HepG2 (cell line): ENCODE results near the gene RBP4. TPM values are rescaled to one million over a fixed set of nuclear protein-coding genes. Genes with fewer than 3 reads are reported as not detected.
A peak's percentile ranks its signal among the peaks of the same experiment; 100 is the strongest.

Source experiments
- ATAC-seq: fragments of 200-7000 bp; cut with Tn5 transposase; 3 replicates; pipeline ENCODE4 v1.9.1; 2020; ENCODE audit warnings: mild to moderate bottlenecking, moderate library complexity
- BruUV-seq: library from RNA; stranded (reverse); fragments of 400-500 nt; replicated peaks from 2 replicates; lab custom pipeline; 2021; lab: Mats Ljungman, UMichigan
- CTCF ChIA-PET: fragments of 300-600 bp; formaldehyde crosslinking; extraction: SDS; loops from one replicate; lab custom pipeline; 2021; ENCODE audit warnings: low total read pairs, inconsistent platforms, low intra/inter-chr PET ratio; lab: Yijun Ruan, JAX
- POLR2A ChIA-PET: fragments of 350-600 bp; sonication (Branson Sonifier 250); formaldehyde crosslinking; loops from one replicate; lab custom pipeline; 2020; ENCODE audit warnings: antibody characterized with exemption, inconsistent platforms; lab: Yijun Ruan, JAX
- DNase-seq: peaks from one replicate; pipeline ENCODE4 v3.0.0-alpha.2; 2015; ENCODE audit warnings: low spot score
- FAIRE-seq: peaks from 3 replicates; lab custom pipeline; 2011; peaks lifted over from hg19 to GRCh38; lab: Jason Lieb, UNC
- H2AFZ ChIP-seq: one replicate; pipeline ENCODE4 v1.6.1; 2011; ENCODE audit warnings: low read length, inconsistent platforms
- H3K27ac ChIP-seq: fragments of 300-600 bp; 3 replicates; pipeline ENCODE4 v1.8.0; 2011; ENCODE audit warnings: mixed run types, mild to moderate bottlenecking, mixed read lengths, low read length, inconsistent platforms; ENCODE audit not compliant: insufficient read depth; ENCODE audit errors: extremely low read length
- H3K27me3 ChIP-seq, 2 experiments: fragments of 200-600 bp in 1 of 2; 2 replicates in 1 of 2; 3 replicates in 1 of 2; pipeline versions ENCODE4 v1.6.0 to v1.8.0; 2011; ENCODE audit warnings: low read length in 2 of 2, mild to moderate bottlenecking in 2 of 2, moderate library complexity in 2 of 2, inconsistent platforms in 1 of 2; ENCODE audit not compliant: insufficient read depth in 2 of 2, control insufficient read depth in 1 of 2
- H3K36me3 ChIP-seq, 2 experiments: fragments of 200-600 bp in 1 of 2; replicated peaks in 1 of 2; 2 replicates in 1 of 2; 3 replicates in 1 of 2; pipeline versions ENCODE4 v1.5.1 to v1.8.0; 2011; ENCODE audit warnings: low read length in 2 of 2, inconsistent platforms in 1 of 2; ENCODE audit not compliant: insufficient read depth in 2 of 2, control insufficient read depth in 1 of 2
- H3K4me1 ChIP-seq: 2 replicates; pipeline ENCODE4 v1.5.1; 2012; ENCODE audit warnings: low read length, inconsistent platforms; ENCODE audit not compliant: insufficient read depth
- H3K4me2 ChIP-seq: 2 replicates; pipeline ENCODE4 v1.6.0; 2011; ENCODE audit warnings: low read depth, low read length, inconsistent platforms
- H3K4me3 ChIP-seq, 3 experiments: fragments of 200-600 bp in 1 of 3; sonication (generic), shearing (Covaris generic) in 1 of 3; replicated peaks in 1 of 3; 2 replicates each; pipeline ENCODE4 v1.5.1; 2011 to 2016; ENCODE audit warnings: low read length in 3 of 3, inconsistent platforms in 2 of 3, low read depth in 2 of 3, mild to moderate bottlenecking in 2 of 3, control low read depth in 1 of 3, mixed read lengths in 1 of 3; ENCODE audit not compliant: insufficient read depth in 1 of 3
- H3K79me2 ChIP-seq: one replicate; pipeline ENCODE4 v1.6.1; 2011; ENCODE audit warnings: low read length, inconsistent platforms; ENCODE audit not compliant: insufficient read depth
- H3K9ac ChIP-seq: 2 replicates; pipeline ENCODE4 v1.6.0; 2011; ENCODE audit warnings: mild to moderate bottlenecking, low read depth, low read length, inconsistent platforms; ENCODE audit not compliant: insufficient read depth
- H3K9me3 ChIP-seq: 2 replicates; pipeline ENCODE4 v1.5.1; 2012; ENCODE audit warnings: mild to moderate bottlenecking, low read length
- H4K20me1 ChIP-seq: 2 replicates; pipeline ENCODE4 v1.6.0; 2011; ENCODE audit warnings: inconsistent platforms, mild to moderate bottlenecking, low read length, moderate library complexity; ENCODE audit not compliant: insufficient read depth
- EZH2 ChIP-seq: conservative IDR thresholded peaks from 2 replicates; pipeline ENCODE4 v1.6.1; 2012; ENCODE audit warnings: mild to moderate bottlenecking, low read depth, low read length, moderate library complexity
- HMGA1 ChIP-seq: sonication (generic); formaldehyde crosslinking; conservative IDR thresholded peaks from 2 replicates; pipeline ENCODE4 v1.4.0; 2020; ENCODE audit warnings: missing genetic modification reagents
- JARID2 ChIP-seq: sonication (generic); formaldehyde crosslinking; IDR thresholded peaks from 2 replicates; pipeline ENCODE4 v1.8.1; 2023; ENCODE audit warnings: missing genetic modification reagents, inconsistent platforms; ENCODE audit not compliant: insufficient replicate concordance
- KMT2A ChIP-seq: sonication (generic); formaldehyde crosslinking; IDR thresholded peaks from 2 replicates; pipeline ENCODE4 v1.4.0; 2020; ENCODE audit warnings: missing genetic modification reagents
- MEF2D ChIP-seq: sonication (generic); formaldehyde crosslinking; IDR thresholded peaks from 2 replicates; pipeline ENCODE4 v1.5.1; 2020; ENCODE audit warnings: mild to moderate bottlenecking, missing genetic modification reagents
- NFYC ChIP-seq: IDR thresholded peaks from 2 replicates; pipeline ENCODE4 v1.6.1; 2016; ENCODE audit warnings: missing genetic modification reagents, missing compliant biosample characterization
- U2AF2 ChIP-seq: fragments of 200-400 bp; formaldehyde crosslinking; IDR thresholded peaks from 2 replicates; pipeline ENCODE4 v1.6.1; 2017; ENCODE audit warnings: low read depth, mild to moderate bottlenecking, low read length
- ZFP41 ChIP-seq: sonication (generic); formaldehyde crosslinking; IDR thresholded peaks from 2 replicates; pipeline ENCODE4 v1.4.0; 2020; ENCODE audit warnings: mild to moderate bottlenecking, missing genetic modification reagents, borderline replicate concordance
- ZNF12 ChIP-seq: sonication (generic); formaldehyde crosslinking; IDR thresholded peaks from 2 replicates; pipeline ENCODE4 v1.5.0; 2020; ENCODE audit warnings: missing genetic modification reagents
- ZNF746 ChIP-seq: sonication (generic); formaldehyde crosslinking; IDR thresholded peaks from 2 replicates; pipeline ENCODE4 v1.8.0; 2022; ENCODE audit warnings: mild to moderate bottlenecking, missing genetic modification reagents
- WGBS: methylation state at CpG from one replicate; pipeline ENCODE4 v1.1.6; 2017; ENCODE audit warnings: low lambda C conversion rate; 5-methylcytosine and 5-hydroxymethylcytosine counted together
- in situ Hi-C: cut with HindIII; loops from 2 replicates; pipeline ENCODE4 v1.10.0; 2017; ENCODE audit warnings: low pct_unique_long_range_greater_than_20kb; ENCODE audit not compliant: extremely low pct_ligation_motif_present
- intact Hi-C: fragments of 100-400 bp; cut with micrococcal nuclease; formaldehyde crosslinking; loops from one replicate; pipeline ENCODE4 v1.10.0; 2022; ENCODE audit not compliant: unreplicated experiment
- polyA plus RNA-seq, 8 experiments: library from polyadenylated mRNA; depleted of rRNA in 3 of 8; stranded (reverse) in 7 of 8; unstranded in 1 of 8; fragments of >200 nt; fragmentation: Illumina TruSeq in 4 of 8; extraction: Trizol in 4 of 8; gene quantifications; 2 replicates each; pipeline versions ENCODE4 v1.2.1 to v1.2.3, GENCODE V29; 2011 to 2016; ENCODE audit warnings: low read depth in 4 of 8, missing spikeins in 1 of 8, mixed read lengths in 1 of 8; ENCODE audit not compliant: insufficient read depth in 1 of 8
- total RNA-seq, 5 experiments: library from RNA; depleted of rRNA; stranded (reverse); fragments of >200 nt; fragmentation: Illumina TruSeq; extraction: Trizol; gene quantifications; 2 replicates each; pipeline ENCODE4 v1.2.3, GENCODE V29; 2016; ENCODE audit warnings: low read depth in 1 of 5
- TF ChIP-seq, protein P1 (sequence below): fragments of 450-650 bp; IDR thresholded peaks from 2 replicates; pipeline ENCODE4 v1.6.1; 2016
- TF ChIP-seq, protein P2 (sequence below): sonication (generic); formaldehyde crosslinking; IDR thresholded peaks from 2 replicates; pipeline ENCODE4 v1.4.0; 2020; ENCODE audit warnings: mild to moderate bottlenecking, missing genetic modification reagents, borderline replicate concordance

Gene RBP4
- total and polyA plus RNA-seq, 2 of the 13 experiments (the other 11 are each of a cell fraction or from before 2014, with no cell fraction given): 642 to 931 TPM

DNA sequence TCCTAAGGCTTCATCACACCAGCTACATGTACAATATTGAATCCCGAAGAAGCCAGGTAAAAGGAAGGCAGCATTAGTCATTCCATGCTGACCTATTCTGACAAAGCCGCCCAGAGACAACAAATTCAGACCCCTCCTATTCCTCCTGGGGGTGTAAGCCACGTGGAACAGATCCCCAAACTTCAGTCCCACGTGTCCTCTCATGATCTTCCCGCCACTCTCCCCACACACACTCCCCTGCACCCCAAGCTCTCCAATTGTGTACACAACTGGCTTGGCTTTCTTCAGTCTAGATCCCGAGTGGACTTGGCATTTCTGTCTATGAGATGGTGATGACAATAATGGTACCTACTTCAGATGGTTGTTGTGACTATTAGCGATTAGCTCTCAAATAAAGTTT, 19.9 kb upstream of the RBP4 start:
- no peaks in the 10 kb centered on the region for H3K9me3 ChIP-seq
- no peak overlapping the region for H3K4me3 ChIP-seq
- 25% methylated on average over 7 of the region's 7 CpGs for WGBS
- no peak overlapping the region for H2AFZ ChIP-seq
- ChIA-PET POLR2A (no interaction called here), CTCF (no interaction called here)
- FAIRE-seq (no peak), ATAC-seq (no peak), DNase-seq (no peak)
- H3K36me3 ChIP-seq: no peaks in the 10 kb centered on the region
- H3K27me3 ChIP-seq: no peaks in the 10 kb centered on the region; a peak in 1 of 5 replicates
- H3K79me2 ChIP-seq: no peaks in the 10 kb centered on the region
- H3K9ac ChIP-seq: no peak overlapping the region
- no peak for TF ChIP-seq KMT2A (CRISPR knock-in tag)
- TF ChIP-seq, protein P1, sequence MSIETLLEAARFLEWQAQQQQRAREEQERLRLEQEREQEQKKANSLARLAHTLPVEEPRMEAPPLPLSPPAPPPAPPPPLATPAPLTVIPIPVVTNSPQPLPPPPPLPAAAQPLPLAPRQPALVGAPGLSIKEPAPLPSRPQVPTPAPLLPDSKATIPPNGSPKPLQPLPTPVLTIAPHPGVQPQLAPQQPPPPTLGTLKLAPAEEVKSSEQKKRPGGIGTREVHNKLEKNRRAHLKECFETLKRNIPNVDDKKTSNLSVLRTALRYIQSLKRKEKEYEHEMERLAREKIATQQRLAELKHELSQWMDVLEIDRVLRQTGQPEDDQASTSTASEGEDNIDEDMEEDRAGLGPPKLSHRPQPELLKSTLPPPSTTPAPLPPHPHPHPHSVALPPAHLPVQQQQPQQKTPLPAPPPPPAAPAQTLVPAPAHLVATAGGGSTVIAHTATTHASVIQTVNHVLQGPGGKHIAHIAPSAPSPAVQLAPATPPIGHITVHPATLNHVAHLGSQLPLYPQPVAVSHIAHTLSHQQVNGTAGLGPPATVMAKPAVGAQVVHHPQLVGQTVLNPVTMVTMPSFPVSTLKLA: peak; percentile 95
- intact Hi-C loops (no loop called here), in situ Hi-C loops (no loop called here)
- no TSS peak for BruUV-seq
- no peaks in the 10 kb centered on the region for H3K4me1 ChIP-seq
- no peak overlapping the region for H3K4me2 ChIP-seq
- H3K27ac ChIP-seq: no peak overlapping the region
- H4K20me1 ChIP-seq: no peaks in the 10 kb centered on the region

DNA sequence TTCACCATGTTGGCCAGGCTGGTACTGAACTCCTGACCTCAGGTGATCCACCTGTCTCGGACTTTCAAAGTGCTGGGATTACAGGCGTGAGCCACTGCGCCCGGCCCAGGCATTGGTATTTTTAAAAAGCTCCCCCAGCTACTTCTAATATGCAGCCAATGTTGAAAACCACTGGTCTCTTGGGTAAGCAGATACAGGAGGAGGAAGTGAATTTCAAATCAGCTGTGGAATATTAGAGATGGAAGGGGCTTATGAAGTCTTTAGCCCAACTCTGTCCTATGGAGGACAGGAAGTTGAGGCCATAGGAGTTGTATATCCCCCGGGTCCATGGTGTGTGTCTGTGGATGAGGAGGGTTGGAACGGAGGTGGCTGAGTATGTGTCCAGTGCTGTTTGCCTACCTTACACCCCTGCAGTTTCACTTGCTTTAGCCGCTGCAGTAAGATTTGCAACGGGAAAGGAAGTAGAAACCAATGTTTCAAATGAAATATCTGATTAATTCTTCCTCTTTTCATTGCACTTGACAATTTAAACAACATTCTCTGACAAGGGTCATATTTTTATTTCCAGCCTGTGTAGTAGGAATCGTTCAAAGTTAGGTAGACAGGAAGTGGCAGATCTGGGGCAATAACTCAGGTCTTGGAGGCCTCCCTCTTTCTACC, 14.7 kb upstream of the RBP4 start:
- ChIA-PET POLR2A (no interaction called here), CTCF (no interaction called here)
- no peaks in the 10 kb centered on the region for H3K79me2 ChIP-seq
- intact Hi-C loops: no loop called here
- in situ Hi-C loops: no loop called here
- TF ChIP-seq NFYC (CRISPR knock-in tag) (no peak), MEF2D (no peak), ZNF746 (CRISPR knock-in tag) (no peak), EZH2 (no peak), HMGA1 (no peak), JARID2 (no peak), ZNF12 (CRISPR knock-in tag) (no peak), U2AF2 (no peak), ZFP41 (CRISPR knock-in tag) (no peak)
- TF ChIP-seq, protein P2, sequence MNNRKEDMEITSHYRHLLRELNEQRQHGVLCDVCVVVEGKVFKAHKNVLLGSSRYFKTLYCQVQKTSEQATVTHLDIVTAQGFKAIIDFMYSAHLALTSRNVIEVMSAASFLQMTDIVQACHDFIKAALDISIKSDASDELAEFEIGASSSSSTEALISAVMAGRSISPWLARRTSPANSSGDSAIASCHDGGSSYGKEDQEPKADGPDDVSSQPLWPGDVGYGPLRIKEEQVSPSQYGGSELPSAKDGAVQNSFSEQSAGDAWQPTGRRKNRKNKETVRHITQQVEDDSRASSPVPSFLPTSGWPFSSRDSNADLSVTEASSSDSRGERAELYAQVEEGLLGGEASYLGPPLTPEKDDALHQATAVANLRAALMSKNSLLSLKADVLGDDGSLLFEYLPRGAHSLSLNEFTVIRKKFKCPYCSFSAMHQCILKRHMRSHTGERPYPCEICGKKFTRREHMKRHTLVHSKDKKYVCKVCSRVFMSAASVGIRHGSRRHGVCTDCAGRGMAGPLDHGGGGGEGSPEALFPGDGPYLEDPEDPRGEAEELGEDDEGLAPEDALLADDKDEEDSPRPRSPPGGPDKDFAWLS: no peak
- no peak overlapping the region for H2AFZ ChIP-seq
- H3K4me3 ChIP-seq: no peak overlapping the region
- H3K4me1 ChIP-seq: peaks cover 30% of the 10 kb centered on the region
- DNase-seq (no peak), FAIRE-seq (no peak), ATAC-seq (no peak)
- H3K4me2 ChIP-seq: no peak overlapping the region
- H3K9ac ChIP-seq: no peak overlapping the region
- 86% methylated on average over 9 of the region's 9 CpGs for WGBS
- no peaks in the 10 kb centered on the region for H4K20me1 ChIP-seq
- H3K27ac ChIP-seq: no peak overlapping the region
- no peaks in the 10 kb centered on the region for H3K36me3 ChIP-seq
- H3K9me3 ChIP-seq: no peaks in the 10 kb centered on the region
- H3K27me3 ChIP-seq: no peaks in the 10 kb centered on the region; a peak in 1 of 5 replicates
- no TSS peak for BruUV-seq
